ENCODE measurements around the gene SEC63. TPM values are rescaled to one million over a fixed set of nuclear protein-coding genes. Genes with fewer than 3 reads are reported as not detected.
A peak's percentile ranks its signal among the peaks of the same experiment; 100 is the strongest.

The SEC63 gene
- total RNA-seq, 8 experiments from 2014 or later = 24.3 to 113 (median 37.4) TPM

- Histone ChIP-seq H3K4me3 (no peak overlapping the region), H3K27ac (no peak overlapping the region)
- no peak for ATAC-seq (replicated peaks in 6 of 8)
Measured at GRCh38 chr6:107988570-107988969, 30.6 kb upstream of the SEC63 start.

GRCh38 chr6:107987805-107988204, 29.8 kb upstream of the SEC63 start:
- ATAC-seq (replicated peaks in 6 of 8) = no peak
- in situ Hi-C loops (cut with MboI; ENCODE audit: low pct_unique_long_range_greater_than_20kb in 2 of 9, low sequenced_read_pairs in 9 of 9, unreplicated experiment in 9 of 9) = loop anchor here in 2 of 9 experiments (25.0 kb wide), 1 partner anchor 549 kb away; no protein-coding TSS in a partner anchor
- no peak overlapping the region for H3K4me3 ChIP-seq
- WGBS, 10 experiments = 67 to 100% (median 79%) methylated on average over 1 to 3 of the region's 3 CpGs; no CpG with 5 or more reads in 2 of the 10 experiments
- H3K4me1 ChIP-seq (replicated peaks in 1 of 2) = no peaks in the 10 kb centered on the region
- no peak overlapping the region for H3K27ac ChIP-seq

More at GRCh38 chr6:107988570-107988969, 30.6 kb upstream of the SEC63 start:
- in situ Hi-C loops (cut with MboI; ENCODE audit: low pct_unique_long_range_greater_than_20kb in 2 of 9, low sequenced_read_pairs in 9 of 9, unreplicated experiment in 9 of 9) = loop anchor here in 2 of 9 experiments (25.0 kb wide), 1 partner anchor 549 kb away; no protein-coding TSS in a partner anchor
- no peaks in the 10 kb centered on the region for H3K4me1 ChIP-seq (replicated peaks in 1 of 2)
- WGBS, 10 experiments = 58 to 94% (median 74%) methylated on average over 2 to 3 of the region's 3 CpGs

GRCh38 chr6:107985701-107986100, 27.7 kb upstream of the SEC63 start:
- Histone ChIP-seq H3K27ac (no peak overlapping the region), H3K4me3 (no peak overlapping the region), H3K4me1 (replicated peaks in 1 of 2) (no peaks in the 10 kb centered on the region)
- in situ Hi-C loops (cut with MboI; ENCODE audit: low pct_unique_long_range_greater_than_20kb in 2 of 9, low sequenced_read_pairs in 9 of 9, unreplicated experiment in 9 of 9) = loop anchor here in 2 of 9 experiments (25.0 kb wide), 1 partner anchor 552 kb away; no protein-coding TSS in a partner anchor
- no peak for ATAC-seq (replicated peaks in 6 of 8)
- 78 to 100% (median 88%) methylated on average over 2 to 11 of the region's 14 CpGs; no CpG with 5 or more reads in 3 of the 10 experiments for WGBS, 10 experiments

- 25 to 97% (median 79%) methylated on average over 2 to 3 of the region's 4 CpGs; no CpG with 5 or more reads in 2 of the 10 experiments for WGBS, 10 experiments
- Histone ChIP-seq H3K27ac (no peak overlapping the region), H3K4me1 (replicated peaks in 1 of 2) (no peaks in the 10 kb centered on the region), H3K4me3 (no peak overlapping the region)
- in situ Hi-C loops (cut with MboI; ENCODE audit: low pct_unique_long_range_greater_than_20kb in 2 of 9, low sequenced_read_pairs in 9 of 9, unreplicated experiment in 9 of 9) = loop anchor here in 2 of 9 experiments (25.0 kb wide), 1 partner anchor 553 kb away; no protein-coding TSS in a partner anchor
- no peak for ATAC-seq (replicated peaks in 6 of 8)
Measured at GRCh38 chr6:107983811-107984210, 25.8 kb upstream of the SEC63 start.

- no peaks in the 10 kb centered on the region for H3K4me1 ChIP-seq (replicated peaks in 1 of 2)
- WGBS, 10 experiments = 44 to 100% (median 71%) methylated on average over 1 of the region's 1 CpG; no CpG with 5 or more reads in 7 of the 10 experiments
Measured at GRCh38 chr6:107982486-107982885, 24.5 kb upstream of the SEC63 start.

GRCh38 chr6:107981695-107982094, 23.7 kb upstream of the SEC63 start:
- Histone ChIP-seq H3K27ac (no peak overlapping the region), H3K4me1 (replicated peaks in 1 of 2) (no peaks in the 10 kb centered on the region), H3K4me3 (no peak overlapping the region)
- in situ Hi-C loops (cut with MboI; ENCODE audit: low pct_unique_long_range_greater_than_20kb in 2 of 9, low sequenced_read_pairs in 9 of 9, unreplicated experiment in 9 of 9) = loop anchor here in 2 of 9 experiments (25.0 kb wide), 1 partner anchor 556 kb away; no protein-coding TSS in a partner anchor
- ATAC-seq (replicated peaks in 6 of 8) = no peak
- 43 to 100% (median 77%) methylated on average over 1 to 6 of the region's 6 CpGs; no CpG with 5 or more reads in 2 of the 10 experiments for WGBS, 10 experiments

More at GRCh38 chr6:107982486-107982885, 24.5 kb upstream of the SEC63 start:
- in situ Hi-C loops (cut with MboI; ENCODE audit: low pct_unique_long_range_greater_than_20kb in 2 of 9, low sequenced_read_pairs in 9 of 9, unreplicated experiment in 9 of 9) = loop anchor here in 2 of 9 experiments (25.0 kb wide), 1 partner anchor 555 kb away; no protein-coding TSS in a partner anchor
- no peak for ATAC-seq (replicated peaks in 6 of 8)
- Histone ChIP-seq H3K27ac (no peak overlapping the region), H3K4me3 (no peak overlapping the region)

- Histone ChIP-seq H3K4me1 (replicated peaks in 1 of 2) (no peaks in the 10 kb centered on the region), H3K27ac (no peak overlapping the region), H3K4me3 (no peak overlapping the region)
- peak in 1 of 8 experiments; percentile 26 for ATAC-seq (replicated peaks in 6 of 8)
- WGBS, 10 experiments = 14 to 44% (median 27%) methylated on average over 1 of the region's 1 CpG; no CpG with 5 or more reads in 6 of the 10 experiments
- in situ Hi-C loops (cut with MboI; ENCODE audit: low pct_unique_long_range_greater_than_20kb in 2 of 9, low sequenced_read_pairs in 9 of 9, unreplicated experiment in 9 of 9) = loop anchor here in 2 of 9 experiments (25.0 kb wide), 1 partner anchor 560 kb away; no protein-coding TSS in a partner anchor
Measured at GRCh38 chr6:107977283-107977682, 19.3 kb upstream of the SEC63 start.

GRCh38 chr6:107976155-107976783, 18.3 kb upstream of the SEC63 start:
- Histone ChIP-seq H3K4me1 (replicated peaks in 1 of 2) (no peaks in the 10 kb centered on the region), H3K4me3 (no peak overlapping the region), H3K27ac (no peak overlapping the region)
- in situ Hi-C loops (cut with MboI; ENCODE audit: low pct_unique_long_range_greater_than_20kb in 2 of 9, low sequenced_read_pairs in 9 of 9, unreplicated experiment in 9 of 9) = loop anchor here in 2 of 9 experiments (25.0 kb wide), 1 partner anchor 561 kb away; no protein-coding TSS in a partner anchor
- peak in 3 of 8 experiments; percentile 91 to 94 (median 92) for ATAC-seq (replicated peaks in 6 of 8)
- 0 to 93% (median 80%) methylated on average over 1 to 3 of the region's 4 CpGs; no CpG with 5 or more reads in 3 of the 10 experiments for WGBS, 10 experiments

- WGBS, 10 experiments = 45 to 100% (median 70%) methylated on average over 1 to 4 of the region's 4 CpGs; no CpG with 5 or more reads in 4 of the 10 experiments
- Histone ChIP-seq H3K27ac (no peak overlapping the region), H3K4me3 (no peak overlapping the region), H3K4me1 (replicated peaks in 1 of 2) (no peaks in the 10 kb centered on the region)
- in situ Hi-C loops (cut with MboI; ENCODE audit: low pct_unique_long_range_greater_than_20kb in 2 of 9, low sequenced_read_pairs in 9 of 9, unreplicated experiment in 9 of 9) = no loop called here
- ATAC-seq (replicated peaks in 6 of 8) = no peak
Measured at GRCh38 chr6:107973594-107973993, 15.6 kb upstream of the SEC63 start.

- Histone ChIP-seq H3K4me1 (replicated peaks in 1 of 2) (no peaks in the 10 kb centered on the region), H3K27ac (no peak overlapping the region), H3K4me3 (no peak overlapping the region)
- WGBS, 10 experiments = 49 to 100% (median 83%) methylated on average over 1 to 8 of the region's 8 CpGs
- in situ Hi-C loops (cut with MboI; ENCODE audit: low pct_unique_long_range_greater_than_20kb in 2 of 9, low sequenced_read_pairs in 9 of 9, unreplicated experiment in 9 of 9) = no loop called here
- ATAC-seq (replicated peaks in 6 of 8) = no peak
Measured at GRCh38 chr6:107972413-107973096, 14.5 kb upstream of the SEC63 start.

- Histone ChIP-seq H3K4me3 (no peak overlapping the region), H3K4me1 (replicated peaks in 1 of 2) (no peaks in the 10 kb centered on the region), H3K27ac (no peak overlapping the region)
- no peak for ATAC-seq (replicated peaks in 6 of 8)
- in situ Hi-C loops (cut with MboI; ENCODE audit: low pct_unique_long_range_greater_than_20kb in 2 of 9, low sequenced_read_pairs in 9 of 9, unreplicated experiment in 9 of 9) = no loop called here
- 67 to 100% (median 95%) methylated on average over 3 to 6 of the region's 6 CpGs; no CpG with 5 or more reads in 1 of the 10 experiments for WGBS, 10 experiments
Measured at GRCh38 chr6:107971181-107971580, 13.2 kb upstream of the SEC63 start.

- 44 to 100% (median 94%) methylated on average over 1 to 5 of the region's 5 CpGs; no CpG with 5 or more reads in 4 of the 10 experiments for WGBS, 10 experiments
- ATAC-seq (replicated peaks in 6 of 8) = no peak
- in situ Hi-C loops (cut with MboI; ENCODE audit: low pct_unique_long_range_greater_than_20kb in 2 of 9, low sequenced_read_pairs in 9 of 9, unreplicated experiment in 9 of 9) = no loop called here
- Histone ChIP-seq H3K4me1 (replicated peaks in 1 of 2) (no peaks in the 10 kb centered on the region), H3K4me3 (no peak overlapping the region), H3K27ac (no peak overlapping the region)
Measured at GRCh38 chr6:107970255-107970654, 12.2 kb upstream of the SEC63 start.

- in situ Hi-C loops (cut with MboI; ENCODE audit: low pct_unique_long_range_greater_than_20kb in 2 of 9, low sequenced_read_pairs in 9 of 9, unreplicated experiment in 9 of 9) = no loop called here
- Histone ChIP-seq H3K4me1 (replicated peaks in 1 of 2) (no peaks in the 10 kb centered on the region), H3K27ac (no peak overlapping the region), H3K4me3 (no peak overlapping the region)
- ATAC-seq (replicated peaks in 6 of 8) = no peak
- 17 to 100% (median 81%) methylated on average over 1 to 4 of the region's 5 CpGs; no CpG with 5 or more reads in 2 of the 10 experiments for WGBS, 10 experiments
Measured at GRCh38 chr6:107968081-107968480, 10.1 kb upstream of the SEC63 start.
